Choroid plexus epithelial cell (primary cell): ENCODE results near the gene LYRM9.

Experiments
- DNase-seq: peaks from one replicate; pipeline ENCODE4 v3.0.0-alpha.2; 2010; ENCODE audit warnings: low read depth
- H3K4me3 ChIP-seq: 2 replicates; pipeline ENCODE4 v1.5.1; 2011; ENCODE audit warnings: low read depth, mild to moderate bottlenecking, control low read depth, low read length, moderate library complexity
- CTCF ChIP-seq: conservative IDR thresholded peaks from 2 replicates; pipeline ENCODE4 v1.5.1; 2011; ENCODE audit warnings: low read depth, mild to moderate bottlenecking, control low read depth, inconsistent platforms, low read length, moderate library complexity

Gene LYRM9

GRCh38 chr17:27878776-27879562 is 14.2 kb downstream of the LYRM9 start:
- DNase-seq, result no peak
- no peak for TF ChIP-seq CTCF
- H3K4me3 ChIP-seq, result no peak overlapping the region

GRCh38 chr17:27873746-27874145 is 19.4 kb downstream of the LYRM9 start:
- DNase-seq, result peak; percentile 76
- no peak overlapping the region for H3K4me3 ChIP-seq
- TF ChIP-seq CTCF, result no peak

- no peak for TF ChIP-seq CTCF
- DNase-seq, result no peak
- no peak overlapping the region for H3K4me3 ChIP-seq
Observed at GRCh38 chr17:27873211-27873610, 20.0 kb downstream of the LYRM9 start.

GRCh38 chr17:27872776-27873175 is 20.4 kb downstream of the LYRM9 start:
- DNase-seq, result no peak
- no peak overlapping the region for H3K4me3 ChIP-seq
- TF ChIP-seq CTCF, result no peak

- no peak for DNase-seq
- no peak overlapping the region for H3K4me3 ChIP-seq
Observed at GRCh38 chr17:27871407-27871806, 21.8 kb downstream of the LYRM9 start.

GRCh38 chr17:27870345-27870744 is 22.8 kb downstream of the LYRM9 start:
- H3K4me3 ChIP-seq, result no peak overlapping the region
- TF ChIP-seq CTCF, result no peak
- no peak for DNase-seq

More at GRCh38 chr17:27871407-27871806, 21.8 kb downstream of the LYRM9 start:
- no peak for TF ChIP-seq CTCF

GRCh38 chr17:27868565-27868964 is 24.6 kb downstream of the LYRM9 start:
- H3K4me3 ChIP-seq, result no peak overlapping the region
- no peak for TF ChIP-seq CTCF
- no peak for DNase-seq
